ENCODE measurements around the gene TMA7.

Gene TMA7

GRCh38 chr3:48408823-48409281 is 31.2 kb upstream of the TMA7 start:
- no peak for DNase-seq (ENCODE audit: low read depth in 2 of 2, low spot score in 1 of 2)

DNA sequence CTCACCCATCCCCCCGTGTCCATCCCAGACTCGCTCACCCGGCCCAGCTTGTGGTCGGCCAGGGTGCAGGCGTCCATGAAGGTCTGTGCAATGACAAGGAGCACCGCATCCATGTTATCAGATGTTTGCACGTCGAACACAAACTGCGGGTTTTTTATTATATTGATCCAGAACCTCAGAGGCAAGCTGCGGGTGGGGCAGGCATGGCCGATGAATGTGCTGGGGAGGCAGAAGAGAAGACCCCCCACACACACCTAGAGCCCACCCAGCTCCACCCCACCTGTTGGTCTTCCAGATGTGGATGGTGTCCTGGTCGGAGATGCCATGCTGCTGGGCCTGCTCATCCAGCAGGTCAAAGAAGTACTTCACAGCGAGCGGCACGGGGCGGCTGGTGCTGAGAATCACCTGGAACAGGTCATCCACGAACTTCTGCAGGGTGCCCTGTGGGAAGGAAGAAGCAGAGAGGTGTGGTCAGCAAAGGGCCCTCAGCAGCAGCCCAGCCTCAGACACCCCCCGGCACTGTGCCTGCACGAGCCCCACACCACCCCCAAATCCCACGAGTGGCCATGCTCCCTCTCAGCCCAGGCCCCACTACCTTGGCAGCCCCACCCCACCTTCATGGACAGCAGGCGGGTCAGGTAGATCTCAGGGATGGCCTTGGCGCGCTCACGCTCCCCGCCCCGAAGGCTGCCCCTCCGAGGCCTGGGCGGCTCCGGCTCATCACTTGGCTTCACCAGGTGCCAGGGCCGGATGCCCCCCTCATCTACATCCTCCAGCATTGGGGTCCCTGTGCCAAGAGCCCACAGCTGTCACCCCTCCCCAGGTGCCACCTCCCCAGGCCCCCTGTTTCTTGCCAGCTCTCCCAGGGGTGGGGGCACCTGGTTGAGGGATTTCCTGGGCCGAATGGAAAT is 30.5 kb upstream of the TMA7 start:
- no peak for DNase-seq (ENCODE audit: low read depth in 2 of 2, low spot score in 1 of 2)

GRCh38 chr3:48410205-48411040 is 29.6 kb upstream of the TMA7 start:
- no peak for DNase-seq (ENCODE audit: low read depth in 2 of 2, low spot score in 1 of 2)

DNA sequence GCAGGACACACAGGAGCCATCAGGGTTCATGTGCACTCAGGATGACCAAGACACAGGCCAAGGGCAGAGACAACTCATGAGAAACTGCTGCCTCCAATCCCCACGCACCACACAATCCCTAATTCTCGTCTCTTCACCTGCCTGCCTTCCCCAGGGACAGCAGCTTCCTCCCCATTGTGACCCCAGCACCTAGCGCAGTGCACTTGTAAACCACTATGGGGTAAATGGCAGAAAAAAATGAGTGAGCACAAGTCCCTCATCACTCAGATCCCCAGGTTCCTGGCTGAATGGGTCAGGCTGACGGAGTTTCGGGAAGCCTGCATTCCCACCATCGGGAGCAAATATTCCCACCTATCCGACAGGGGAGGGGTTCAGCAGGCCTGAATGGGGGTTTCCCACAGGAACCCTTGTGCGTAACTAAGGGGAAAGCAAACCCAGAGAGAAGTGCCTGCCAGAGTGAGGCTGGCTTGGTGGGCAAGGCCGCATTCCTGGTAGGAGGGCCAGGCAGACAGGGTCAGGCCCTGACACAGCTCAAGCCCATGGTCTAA is 28.9 kb upstream of the TMA7 start:
- DNase-seq (ENCODE audit: low read depth in 2 of 2, low spot score in 1 of 2) = no peak

DNA sequence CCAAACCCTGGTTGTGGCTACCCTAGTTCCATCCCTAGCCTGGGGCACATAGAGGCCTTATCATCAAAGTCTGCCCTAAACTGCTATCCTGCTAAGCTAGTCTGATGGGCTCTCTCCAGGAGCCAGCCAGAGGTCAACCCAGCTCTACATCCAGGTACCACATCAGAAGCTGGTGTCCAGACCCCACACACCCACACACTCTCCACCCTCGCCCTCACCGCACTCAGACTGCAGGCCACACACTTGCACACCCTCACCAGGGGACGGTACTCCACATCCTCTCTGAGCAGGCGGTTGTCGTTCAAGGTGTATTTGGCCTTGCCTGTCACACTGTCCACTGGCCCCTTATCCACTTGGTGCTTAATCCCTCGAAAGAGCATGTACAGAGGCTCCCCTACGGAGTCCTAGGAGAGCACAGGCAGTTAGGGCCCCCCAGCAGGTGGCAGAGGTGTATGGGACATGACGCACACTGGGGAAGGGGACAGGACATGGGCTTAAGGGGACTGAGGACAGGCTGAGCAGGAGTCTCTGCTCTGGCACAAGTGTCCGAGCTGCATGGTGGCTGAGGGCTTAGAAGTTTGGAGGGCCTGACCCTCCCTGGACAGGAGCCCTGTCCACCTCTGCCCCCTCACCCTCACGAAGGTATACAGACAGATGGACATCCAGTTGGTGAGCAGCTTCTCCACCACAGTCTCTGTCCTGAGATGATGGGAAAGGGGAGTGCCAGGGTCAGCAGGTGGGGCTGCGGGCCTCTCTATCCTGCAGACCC is 28.3 kb upstream of the TMA7 start:
- no peak for DNase-seq (ENCODE audit: low read depth in 2 of 2, low spot score in 1 of 2)

DNA sequence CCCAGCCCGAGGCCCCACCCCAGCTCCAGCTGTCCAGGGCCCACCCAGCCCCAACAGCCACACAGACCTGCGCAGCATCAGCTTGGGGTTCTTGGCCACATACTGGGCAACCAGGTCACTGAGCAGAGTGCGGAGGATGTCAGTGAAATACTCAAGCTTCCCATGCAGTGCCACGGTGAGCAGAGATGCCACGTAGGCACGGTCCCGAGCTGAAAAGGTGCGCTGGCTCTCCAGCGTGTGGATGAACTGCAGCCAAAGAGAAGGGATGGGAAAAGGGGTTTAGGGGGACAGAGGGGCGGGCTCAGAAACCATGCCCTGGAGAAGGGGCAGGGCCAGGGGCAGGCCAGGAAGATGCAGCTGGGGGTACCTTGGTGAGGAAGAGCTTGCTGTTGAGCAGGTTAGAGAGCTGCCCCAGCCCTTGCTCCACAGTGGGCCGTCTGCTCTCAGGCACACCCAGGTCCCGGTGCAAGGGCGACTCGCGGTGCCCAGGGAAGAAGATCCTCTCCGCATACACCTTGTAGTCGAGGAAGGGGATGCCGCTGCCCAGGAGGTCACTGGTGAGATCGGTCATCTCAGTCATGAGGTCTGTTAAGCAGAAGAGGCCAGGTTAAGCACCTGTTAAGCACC is 27.6 kb upstream of the TMA7 start:
- no peak for DNase-seq (ENCODE audit: low read depth in 2 of 2, low spot score in 1 of 2)

- no peak for DNase-seq (ENCODE audit: low read depth in 2 of 2, low spot score in 1 of 2)
These were observed 27.0 kb upstream of the TMA7 start for GRCh38 chr3:48413086-48413485.

- DNase-seq (ENCODE audit: low read depth in 2 of 2, low spot score in 1 of 2) = no peak
These were observed 26.4 kb upstream of the TMA7 start for GRCh38 chr3:48413611-48414010.

GRCh38 chr3:48414376-48415250 is 25.4 kb upstream of the TMA7 start:
- no peak for DNase-seq (ENCODE audit: low read depth in 2 of 2, low spot score in 1 of 2)

DNA sequence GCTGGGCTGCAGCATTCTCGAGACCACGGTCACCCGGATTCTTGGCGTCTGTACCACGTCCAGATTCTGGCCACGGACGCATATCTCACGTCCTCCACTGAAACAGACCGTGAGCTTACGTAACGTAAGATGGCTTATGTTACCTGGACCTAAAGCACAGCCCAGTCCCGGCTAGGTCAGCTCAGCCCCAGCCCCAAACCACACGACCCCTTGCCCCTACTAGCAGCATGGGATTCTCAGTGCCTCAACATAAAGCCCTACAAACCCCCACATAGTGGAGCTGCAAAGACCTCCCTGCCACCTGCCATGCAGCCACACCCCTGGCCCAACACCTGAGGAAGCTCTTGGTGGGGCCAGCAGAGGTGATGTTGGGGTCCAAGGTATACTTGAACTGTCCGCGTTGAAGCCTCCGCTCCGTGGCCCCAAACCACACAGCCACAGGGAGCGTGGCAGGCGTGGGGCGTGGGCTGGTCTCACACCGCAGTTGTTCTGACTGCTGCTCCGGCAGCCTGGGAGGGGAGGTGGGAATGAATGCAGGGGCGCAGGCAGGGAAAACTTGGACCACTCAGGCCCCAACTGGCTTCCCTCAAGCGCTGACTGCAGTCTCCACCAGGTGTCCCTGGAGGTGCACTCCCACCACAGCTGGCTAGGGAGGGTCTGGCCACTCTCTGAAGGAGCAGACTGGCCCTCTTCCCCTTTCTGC is 24.7 kb upstream of the TMA7 start:
- no peak for DNase-seq (ENCODE audit: low read depth in 2 of 2, low spot score in 1 of 2)

DNA sequence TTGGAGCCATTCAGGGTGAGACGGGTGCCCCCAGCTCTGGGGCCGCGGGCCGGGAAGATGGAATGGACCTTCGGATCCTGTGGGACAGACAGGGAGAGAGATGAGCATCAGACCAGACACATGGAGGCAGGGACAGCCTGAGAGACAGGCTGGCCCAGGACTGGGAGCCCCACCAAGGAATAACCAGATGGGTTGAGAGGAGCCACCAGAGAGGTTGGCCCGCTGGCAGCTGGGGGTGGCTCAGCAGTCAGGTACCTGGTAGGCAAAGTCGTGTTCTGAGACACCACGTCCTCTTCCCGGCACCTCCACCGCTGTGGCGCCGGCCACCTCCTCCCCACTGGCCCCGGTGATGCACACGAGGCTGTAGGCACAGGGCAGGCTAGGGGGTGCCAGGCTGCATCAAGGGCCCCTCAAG is 24.0 kb upstream of the TMA7 start:
- DNase-seq (ENCODE audit: low read depth in 2 of 2, low spot score in 1 of 2) = no peak

DNA sequence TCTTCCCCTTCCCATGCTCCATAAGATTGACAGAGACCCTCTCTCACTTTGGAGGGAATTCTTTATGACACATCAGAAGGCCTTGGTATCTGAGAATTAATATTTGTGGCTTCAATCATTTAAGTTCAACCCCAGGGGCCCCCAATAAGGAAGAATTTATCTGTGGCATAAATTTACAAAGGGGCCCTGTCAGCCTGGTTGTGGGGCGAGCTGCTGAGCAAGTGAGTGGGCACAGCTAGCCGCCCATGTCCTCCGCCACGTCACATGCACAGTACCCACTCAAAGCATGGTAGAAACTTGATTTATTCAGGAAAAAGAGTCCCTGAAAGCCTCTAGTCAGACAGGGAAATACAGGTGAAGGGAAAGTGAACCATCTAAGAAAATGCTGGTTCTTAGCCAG is 23.5 kb upstream of the TMA7 start:
- DNase-seq (ENCODE audit: low read depth in 2 of 2, low spot score in 1 of 2) = no peak

DNA sequence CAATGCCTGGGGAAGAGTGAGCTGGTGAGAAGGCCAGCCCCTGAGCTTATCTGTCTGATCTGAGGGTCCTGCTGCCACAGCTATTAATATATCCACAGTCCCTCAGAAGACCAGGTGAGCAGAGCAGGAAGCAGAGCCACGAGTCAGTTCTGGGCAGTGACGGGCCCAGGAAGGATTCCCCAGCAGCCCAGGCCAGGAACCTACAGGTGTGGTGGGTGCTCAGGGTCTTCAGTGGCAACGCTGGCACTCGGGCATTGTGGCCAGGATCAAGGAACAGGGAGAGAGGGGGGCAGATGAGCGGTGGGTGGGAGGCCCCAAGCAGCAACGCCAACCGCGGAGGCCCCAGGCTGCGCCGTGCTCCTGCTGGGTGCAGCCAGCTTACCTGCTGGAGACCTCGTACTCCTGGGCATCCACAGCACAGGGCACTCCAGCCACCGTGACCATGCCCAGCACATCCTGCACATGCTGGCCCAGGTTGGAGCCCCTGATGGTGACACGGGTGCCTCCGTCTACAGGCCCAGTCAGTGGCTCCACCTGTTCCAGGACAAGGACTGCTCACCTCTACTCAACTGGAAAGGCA is 22.4 kb upstream of the TMA7 start:
- DNase-seq (ENCODE audit: low read depth in 2 of 2, low spot score in 1 of 2) = no peak

GRCh38 chr3:48418140-48418539 is 21.9 kb upstream of the TMA7 start:
- no peak for DNase-seq (ENCODE audit: low read depth in 2 of 2, low spot score in 1 of 2)

DNA sequence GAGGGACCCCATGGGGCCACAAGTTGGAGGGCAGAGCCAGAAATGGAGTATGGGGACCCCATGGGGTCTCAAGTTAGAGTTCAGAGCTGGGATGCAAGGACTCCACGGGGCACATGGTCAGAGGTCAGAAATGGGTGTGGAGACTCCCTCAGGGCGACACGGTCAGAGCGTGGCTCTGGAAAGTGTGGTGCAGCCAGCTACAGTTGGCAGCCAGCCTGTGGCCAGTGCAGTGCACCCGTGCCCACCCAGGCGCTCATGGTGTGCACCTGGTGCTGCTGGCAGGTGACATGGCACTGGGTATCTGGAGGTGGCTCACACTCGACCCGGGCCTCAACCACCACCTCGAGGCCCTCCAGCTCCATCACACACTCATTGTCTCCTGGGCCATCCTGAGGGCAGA is 21.4 kb upstream of the TMA7 start:
- no peak for DNase-seq (ENCODE audit: low read depth in 2 of 2, low spot score in 1 of 2)

DNA sequence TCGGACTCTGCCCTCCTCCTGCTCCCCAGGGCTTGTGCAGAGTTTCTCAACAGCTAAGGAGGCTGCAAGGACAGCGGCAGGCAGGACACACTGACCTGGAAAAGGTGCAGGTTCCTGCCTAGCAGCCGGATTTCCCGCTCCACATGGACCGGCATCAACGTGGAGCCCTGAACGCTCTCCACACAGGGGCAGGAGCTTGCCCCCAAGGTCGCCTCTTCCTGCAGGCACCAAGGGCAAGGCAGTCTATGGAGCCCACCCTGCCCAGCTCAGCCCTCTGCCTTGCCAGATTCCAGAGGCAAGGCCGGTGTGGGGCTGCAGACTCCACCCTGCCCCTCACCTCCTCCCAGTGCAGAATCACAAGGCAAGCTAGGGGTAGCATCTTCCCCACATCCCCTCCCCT is 20.9 kb upstream of the TMA7 start:
- DNase-seq (ENCODE audit: low read depth in 2 of 2, low spot score in 1 of 2) = no peak

DNA sequence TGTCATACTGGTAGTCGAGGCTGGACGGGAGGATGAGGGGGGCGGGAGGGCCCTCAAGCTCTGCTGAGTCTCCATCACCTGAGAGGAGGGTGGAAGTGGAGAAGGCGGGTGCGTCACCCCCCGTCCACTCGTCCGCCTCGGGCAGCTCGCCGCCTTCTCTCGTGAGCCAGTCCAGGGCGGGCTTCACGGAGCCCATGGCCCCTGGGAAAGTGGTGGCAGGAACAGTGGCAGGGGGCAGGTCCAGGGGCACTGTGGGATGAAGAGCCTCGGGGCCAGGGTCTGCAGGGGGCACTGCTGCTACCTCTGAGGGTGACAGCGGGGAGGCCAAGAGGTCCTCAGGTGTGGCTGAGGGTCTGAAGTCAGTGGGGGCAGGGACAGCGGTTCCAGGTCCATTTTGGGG is 20.5 kb upstream of the TMA7 start:
- no peak for DNase-seq (ENCODE audit: low read depth in 2 of 2, low spot score in 1 of 2)

DNA sequence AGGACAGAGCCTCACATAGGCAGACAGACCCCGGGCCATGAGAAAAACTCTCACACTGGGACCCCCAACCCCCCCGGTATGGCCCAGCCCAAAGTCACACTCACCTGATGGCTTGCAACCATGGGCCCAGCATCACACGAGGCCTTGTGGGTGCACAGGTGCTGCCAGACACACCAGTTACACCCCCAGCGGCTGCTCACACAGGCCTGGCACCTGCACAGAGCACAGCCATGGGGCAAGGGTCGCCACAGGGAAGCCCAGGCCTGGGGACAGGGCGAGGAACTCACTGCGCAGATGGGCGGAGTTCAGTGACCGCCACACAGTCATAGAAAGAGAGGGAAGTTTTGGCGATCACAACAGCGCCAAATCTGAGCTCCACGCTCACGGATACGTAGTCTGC is 19.5 kb upstream of the TMA7 start:
- DNase-seq (ENCODE audit: low read depth in 2 of 2, low spot score in 1 of 2) = no peak

DNA sequence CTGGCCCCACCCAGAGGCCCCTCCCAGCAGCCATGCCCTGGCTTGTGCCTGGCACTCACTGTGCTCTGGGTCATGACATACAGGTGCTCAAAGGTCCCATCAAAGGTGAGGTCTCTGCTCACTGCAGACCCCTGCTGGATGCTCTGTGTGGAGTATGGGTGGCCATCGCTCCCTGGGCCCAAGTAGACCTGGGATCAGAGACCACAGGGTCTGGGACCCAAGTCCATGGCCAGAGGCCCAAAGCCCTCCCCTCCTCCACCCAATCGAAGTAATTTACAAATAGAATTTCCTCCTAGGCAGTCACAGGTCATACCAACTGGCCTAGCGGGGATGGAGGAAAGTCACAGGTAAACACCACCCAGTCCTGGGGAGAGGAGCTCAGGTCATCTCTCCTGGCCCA is 17.8 kb upstream of the TMA7 start:
- DNase-seq (ENCODE audit: low read depth in 2 of 2, low spot score in 1 of 2) = no peak
